OCI-LY3 (cell line): ENCODE results near the gene RAB36.

Experiments
- CTCF ChIP-seq: fragments of 200-600, 300-600 bp; sonication (generic); IDR thresholded peaks from 2 replicates; pipeline ENCODE4 v1.5.1; 2014; ENCODE audit warnings: antibody characterized with exemption, low read length, low read depth
- EZH2phosphoT487 ChIP-seq: fragments of 200-600 bp; shearing (Covaris generic); IDR thresholded peaks from 2 replicates; pipeline ENCODE4 v1.6.1; 2018; ENCODE audit warnings: antibody characterized with exemption, mixed run types, low read depth

- TF ChIP-seq CTCF: no peak
- TF ChIP-seq EZH2phosphoT487: no peak
Observed at GRCh38 chr22:23133922-23134321, 11.4 kb upstream of the RAB36 start.
